SU-DHL-6 (cell line): ENCODE results near the gene ZNF71.

Experiments used
- H2AFZ ChIP-seq: fragments of 200-600 bp; sonication (generic); 2 replicates; pipeline ENCODE4 v1.6.1; 2014; ENCODE audit warnings: low read depth, mild to moderate bottlenecking, moderate library complexity, mixed read lengths, antibody characterized with exemption, low read length; ENCODE audit not compliant: severe bottlenecking
- H3F3A ChIP-seq: fragments of 200-600 bp; shearing (Covaris generic); 2 replicates; pipeline ENCODE4 v1.6.0; 2016; ENCODE audit warnings: antibody characterized with exemption, mild to moderate bottlenecking; ENCODE audit not compliant: insufficient read depth
- H3K27ac ChIP-seq: fragments of 200-600 bp; sonication (generic); 2 replicates; pipeline ENCODE4 v1.5.1; 2016; ENCODE audit warnings: low read depth, mild to moderate bottlenecking, low read length, moderate library complexity, mixed read lengths
- H3K27me3 ChIP-seq: fragments of 200-600 bp; sonication (generic), shearing (Covaris generic); 2 replicates; pipeline ENCODE4 v1.6.0; 2014; ENCODE audit warnings: mild to moderate bottlenecking, low read length
- H3K36me3 ChIP-seq: fragments of 200-600 bp; sonication (generic); 2 replicates; pipeline ENCODE4 v1.6.1; 2014; ENCODE audit warnings: mild to moderate bottlenecking, low read length, mixed read lengths
- H3K4me2 ChIP-seq: fragments of 300-600, 200-600 bp; shearing (Covaris generic), sonication (generic); 2 replicates; pipeline ENCODE4 v1.6.0; 2014; ENCODE audit warnings: low read length, low read depth, mild to moderate bottlenecking; ENCODE audit not compliant: poor library complexity, severe bottlenecking
- H3K4me3 ChIP-seq: fragments of 200-600 bp; sonication (generic); 2 replicates; pipeline ENCODE4 v1.5.1; 2014; ENCODE audit warnings: antibody characterized with exemption, low read length, mild to moderate bottlenecking, mixed read lengths; ENCODE audit not compliant: insufficient read depth, poor library complexity, severe bottlenecking
- H3K79me2 ChIP-seq: fragments of 200-600 bp; sonication (generic); 2 replicates; pipeline ENCODE4 v1.6.1; 2014; ENCODE audit warnings: mild to moderate bottlenecking, low read length, moderate library complexity; ENCODE audit not compliant: insufficient read depth
- H3K9ac ChIP-seq: fragments of 200-600 bp; sonication (generic); 2 replicates; pipeline ENCODE4 v1.7.0; 2014; ENCODE audit warnings: mild to moderate bottlenecking, low read length
- H3K9me2 ChIP-seq: fragments of 200-600 bp; sonication (generic); replicated peaks from 2 replicates; pipeline ENCODE4 v1.6.1; 2014; ENCODE audit warnings: low read length; ENCODE audit not compliant: insufficient read depth
- H3K9me3 ChIP-seq: fragments of 200-600 bp; sonication (generic); 2 replicates; pipeline ENCODE4 v1.6.1; 2014; ENCODE audit warnings: low read length, mixed read lengths; ENCODE audit not compliant: insufficient read depth
- H4K20me1 ChIP-seq: fragments of 200-600 bp; sonication (generic); 2 replicates; pipeline ENCODE4 v1.6.1; 2014; ENCODE audit warnings: low read depth, mild to moderate bottlenecking, antibody characterized with exemption, low read length, moderate library complexity, mixed read lengths
- CTCF ChIP-seq: fragments of 200-600 bp; sonication (generic); IDR thresholded peaks from one replicate; pipeline ENCODE4 v1.5.1; 2017; ENCODE audit warnings: antibody characterized with exemption, mild to moderate bottlenecking, low read length, moderate library complexity; ENCODE audit not compliant: insufficient read depth, poor library complexity, severe bottlenecking
- EZH2phosphoT487 ChIP-seq: fragments of 200-600 bp; sonication (generic), shearing (Covaris generic); conservative IDR thresholded peaks from 2 replicates; pipeline ENCODE4 v1.6.1; 2018; ENCODE audit warnings: mild to moderate bottlenecking, antibody characterized with exemption, low read length, moderate library complexity, mixed read lengths

ZNF71 gene

DNA sequence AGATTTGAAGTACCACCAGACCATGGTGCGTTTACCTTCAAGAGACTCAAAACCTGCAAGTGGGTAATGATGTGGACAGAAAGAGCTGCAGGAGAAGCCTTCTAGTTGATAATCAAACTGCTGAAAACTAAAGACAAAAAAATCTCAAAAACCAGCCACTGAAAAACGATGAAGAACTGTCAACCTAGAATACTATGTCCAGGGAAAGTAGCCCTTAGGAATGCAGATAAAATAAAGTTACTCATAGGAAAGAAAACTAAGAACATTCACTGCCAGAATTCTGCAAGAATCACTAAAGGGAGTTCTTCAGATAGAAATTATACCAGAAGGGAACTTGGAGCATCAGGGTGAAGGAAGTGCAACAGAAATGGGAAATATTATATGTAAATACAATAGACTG, 22.5 kb upstream of the ZNF71 start:
- Histone ChIP-seq H3K9me3 (peaks cover 34% of the 10 kb centered on the region; the same call in 1 of the 2 replicates), H3K36me3 (peaks cover 2% of the 10 kb centered on the region; the same call in 1 of the 2 replicates)
- no peak for TF ChIP-seq EZH2phosphoT487
- no peak for TF ChIP-seq CTCF

GRCh38 chr19:56573914-56574313, 21.2 kb upstream of the ZNF71 start:
- Histone ChIP-seq H3K4me3 (no peak overlapping the region), H3K27ac (no peak overlapping the region), H3F3A (no peaks in the 10 kb centered on the region), H3K9ac (no peak overlapping the region), H3K27me3 (no peaks in the 10 kb centered on the region), H2AFZ (no peak overlapping the region), H3K36me3 (peaks cover 2% of the 10 kb centered on the region; the same call in 1 of the 2 replicates), H3K9me3 (peaks cover 46% of the 10 kb centered on the region; the same call in 1 of the 2 replicates), H3K9me2 (no peaks in the 10 kb centered on the region), H3K4me2 (no peak overlapping the region), H3K79me2 (no peaks in the 10 kb centered on the region), H4K20me1 (no peaks in the 10 kb centered on the region)
- no peak for TF ChIP-seq EZH2phosphoT487
- no peak for TF ChIP-seq CTCF

More for the DNA sequence above, 22.5 kb upstream of the ZNF71 start:
- Histone ChIP-seq H3K9ac (no peak overlapping the region), H3K9me2 (no peaks in the 10 kb centered on the region), H3K4me3 (no peak overlapping the region), H3K27ac (no peak overlapping the region), H3F3A (no peaks in the 10 kb centered on the region), H4K20me1 (no peaks in the 10 kb centered on the region), H2AFZ (no peak overlapping the region), H3K4me2 (no peak overlapping the region), H3K27me3 (no peaks in the 10 kb centered on the region), H3K79me2 (no peaks in the 10 kb centered on the region)

GRCh38 chr19:56577719-56578602, 17.1 kb upstream of the ZNF71 start:
- no peak overlapping the region for H2AFZ ChIP-seq
- H4K20me1 ChIP-seq, result no peaks in the 10 kb centered on the region
- no peaks in the 10 kb centered on the region for H3K27me3 ChIP-seq
- H3K36me3 ChIP-seq, result peaks cover 2% of the 10 kb centered on the region; the same call in 1 of the 2 replicates
- TF ChIP-seq EZH2phosphoT487 (no peak), CTCF (no peak)
- no peak overlapping the region for H3K4me3 ChIP-seq
- no peak overlapping the region for H3K4me2 ChIP-seq
- no peaks in the 10 kb centered on the region for H3F3A ChIP-seq
- H3K79me2 ChIP-seq, result no peaks in the 10 kb centered on the region
- H3K9ac ChIP-seq, result no peak overlapping the region
- no peaks in the 10 kb centered on the region for H3K9me2 ChIP-seq
- no peak overlapping the region for H3K27ac ChIP-seq
- peaks cover 66% of the 10 kb centered on the region for H3K9me3 ChIP-seq
